Esophagus squamous epithelium (tissue), 5 donors: ENCODE measurements around the gene MRPL55. TPM values are rescaled to one million over a fixed set of nuclear protein-coding genes. Genes with fewer than 3 reads are reported as not detected.

Experiments
- DNase-seq: peaks from one replicate; lab custom pipeline; 2025; lab: John Stamatoyannopoulos, UW
- H3K27ac ChIP-seq, 4 donors: fragments of 200-600 bp; sonication (generic); one replicate each; pipeline ENCODE4 v1.5.1; 2016 to 2019; ENCODE audit warnings: mild to moderate bottlenecking in 1 of 4
- H3K27me3 ChIP-seq, 4 donors: fragments of 200-600 bp; sonication (generic); 1 replicate in 3 of 4; 2 replicates in 1 of 4; pipeline versions ENCODE4 v1.5.1 to v1.6.0; 2017 to 2021; ENCODE audit warnings: antibody characterized with exemption in 1 of 4
- H3K36me3 ChIP-seq, 3 donors: fragments of 200-600 bp; sonication (generic); one replicate each; pipeline ENCODE4 v1.5.1; 2016 to 2019
- H3K4me1 ChIP-seq, 3 donors: fragments of 200-600 bp; sonication (generic); one replicate each; pipeline ENCODE4 v1.5.1; 2017 to 2019
- H3K4me3 ChIP-seq, 4 donors: fragments of 200-600 bp; sonication (generic); 1 replicate in 3 of 4; 2 replicates in 1 of 4; pipeline ENCODE4 v1.5.1; 2016 to 2019; ENCODE audit warnings: mild to moderate bottlenecking in 2 of 4, moderate library complexity in 1 of 4
- H3K9me3 ChIP-seq, 3 donors: fragments of 200-600 bp; sonication (generic); one replicate each; pipeline ENCODE4 v1.5.1; 2016 to 2019
- POLR2A ChIP-seq, 4 donors: fragments of 450-650 bp; IDR thresholded peaks; one replicate each; pipeline ENCODE4 v1.6.1; 2017; ENCODE audit warnings: antibody characterized with exemption in 4 of 4, mild to moderate bottlenecking in 4 of 4, moderate library complexity in 3 of 4
- WGBS, 2 donors: methylation state at CpG; one replicate each; pipeline ENCODE4 v1.1.5; 2018; 5-methylcytosine and 5-hydroxymethylcytosine counted together
- intact Hi-C: fragments of 100-400 bp; cut with DNase I; formaldehyde crosslinking; loops from one replicate; pipeline ENCODE4 v1.15.0; 2022
- total RNA-seq, 4 donors: library from RNA; depleted of rRNA; stranded (reverse); fragments of >200 nt; gene quantifications; one replicate each; pipeline ENCODE4 v1.1.0, GENCODE V29; 2016
- TF ChIP-seq, protein P1 (sequence below), 6 experiments: fragments of 450-650 bp in 4 of 6; fragments of 200-600 bp in 2 of 6; sonication (generic) in 2 of 6; IDR thresholded peaks; one replicate each; pipeline ENCODE4 v1.5.1; 2016 to 2019; ENCODE audit warnings: antibody characterized with exemption in 6 of 6, mild to moderate bottlenecking in 4 of 6, moderate library complexity in 4 of 6
- donor health status: DM: yes; HTN: yes; CAD: no.

MRPL55 gene
- total RNA-seq, 4 donors from 2014 or later = 33.8 to 62.2 (median 51.2) TPM

GRCh38 chr1:228136901-228137300 is 27.8 kb upstream of the MRPL55 start:
- no peak overlapping the region for H3K27ac ChIP-seq
- H3K9me3 ChIP-seq = no peaks in the 10 kb centered on the region
- H3K27me3 ChIP-seq = no peaks in the 10 kb centered on the region
- peaks cover 8 to 25% (median 8%) of the 10 kb centered on the region in 3 donors for H3K4me1 ChIP-seq
- TF ChIP-seq, protein P1, sequence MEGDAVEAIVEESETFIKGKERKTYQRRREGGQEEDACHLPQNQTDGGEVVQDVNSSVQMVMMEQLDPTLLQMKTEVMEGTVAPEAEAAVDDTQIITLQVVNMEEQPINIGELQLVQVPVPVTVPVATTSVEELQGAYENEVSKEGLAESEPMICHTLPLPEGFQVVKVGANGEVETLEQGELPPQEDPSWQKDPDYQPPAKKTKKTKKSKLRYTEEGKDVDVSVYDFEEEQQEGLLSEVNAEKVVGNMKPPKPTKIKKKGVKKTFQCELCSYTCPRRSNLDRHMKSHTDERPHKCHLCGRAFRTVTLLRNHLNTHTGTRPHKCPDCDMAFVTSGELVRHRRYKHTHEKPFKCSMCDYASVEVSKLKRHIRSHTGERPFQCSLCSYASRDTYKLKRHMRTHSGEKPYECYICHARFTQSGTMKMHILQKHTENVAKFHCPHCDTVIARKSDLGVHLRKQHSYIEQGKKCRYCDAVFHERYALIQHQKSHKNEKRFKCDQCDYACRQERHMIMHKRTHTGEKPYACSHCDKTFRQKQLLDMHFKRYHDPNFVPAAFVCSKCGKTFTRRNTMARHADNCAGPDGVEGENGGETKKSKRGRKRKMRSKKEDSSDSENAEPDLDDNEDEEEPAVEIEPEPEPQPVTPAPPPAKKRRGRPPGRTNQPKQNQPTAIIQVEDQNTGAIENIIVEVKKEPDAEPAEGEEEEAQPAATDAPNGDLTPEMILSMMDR (IDR thresholded peaks at IDR 0.05) = no peak
- TF ChIP-seq POLR2A (IDR thresholded peaks at IDR 0.05) = no peak
- intact Hi-C loops = no loop called here
- 41 to 58% methylated on average over 1 of the region's 1 CpG for WGBS, 2 donors
- no peak overlapping the region for H3K4me3 ChIP-seq
- H3K36me3 ChIP-seq = no peaks in the 10 kb centered on the region
- DNase-seq = no peak

- TF ChIP-seq POLR2A (IDR thresholded peaks at IDR 0.05) = no peak
- TF ChIP-seq, protein P1 (IDR thresholded peaks at IDR 0.05) = no peak
- Histone ChIP-seq H3K36me3 (no peaks in the 10 kb centered on the region), H3K4me1 (peaks cover 0 to 28% (median 6%) of the 10 kb centered on the region in 3 donors), H3K27me3 (peaks cover 0 to 7% (median 0%) of the 10 kb centered on the region in 4 donors), H3K4me3 (no peak overlapping the region), H3K9me3 (no peaks in the 10 kb centered on the region), H3K27ac (no peak overlapping the region)
- intact Hi-C loops = no loop called here
- DNase-seq = no peak
- WGBS, 2 donors = 88 to 95% methylated on average over 4 to 8 of the region's 12 CpGs
Observed at GRCh38 chr1:228134591-228134990, 25.5 kb upstream of the MRPL55 start.

DNA sequence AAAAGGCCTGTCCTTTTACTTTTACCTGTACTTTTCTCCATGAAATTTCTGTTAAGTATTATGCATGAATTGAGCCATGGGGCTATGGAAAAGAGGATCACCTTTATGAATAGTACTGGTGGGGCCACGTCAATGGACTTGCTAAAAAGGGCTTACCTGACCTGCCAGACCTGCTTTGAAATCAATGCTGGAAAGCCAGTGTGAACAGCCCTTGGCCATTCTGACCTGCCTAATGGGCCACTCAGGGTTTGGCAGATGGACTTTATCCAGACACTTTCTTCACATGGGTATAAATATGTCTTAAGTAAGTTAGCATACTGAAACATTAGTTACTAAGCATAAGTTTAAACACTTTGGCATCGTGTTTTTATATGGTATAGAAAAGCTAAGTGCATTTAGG is 22.7 kb upstream of the MRPL55 start:
- no peak overlapping the region for H3K4me3 ChIP-seq
- no peaks in the 10 kb centered on the region for H3K36me3 ChIP-seq
- H3K27me3 ChIP-seq = peaks cover 0 to 7% (median 0%) of the 10 kb centered on the region in 4 donors
- DNase-seq = no peak
- 66 to 76% methylated on average over 2 of the region's 2 CpGs for WGBS, 2 donors
- H3K27ac ChIP-seq = peak overlapping the region; percentile 44 to 84 (median 71)
- H3K4me1 ChIP-seq = peaks cover 0 to 24% (median 6%) of the 10 kb centered on the region in 3 donors
- no peak for TF ChIP-seq POLR2A (IDR thresholded peaks at IDR 0.05)
- TF ChIP-seq, protein P1 (IDR thresholded peaks at IDR 0.05) = no peak
- intact Hi-C loops = no loop called here
- H3K9me3 ChIP-seq = no peaks in the 10 kb centered on the region

GRCh38 chr1:228125185-228125584 is 16.1 kb upstream of the MRPL55 start:
- Histone ChIP-seq H3K27me3 (peaks cover 0 to 5% (median 0%) of the 10 kb centered on the region in 4 donors), H3K27ac (no peak overlapping the region), H3K4me1 (peaks cover 0 to 23% (median 8%) of the 10 kb centered on the region in 3 donors), H3K4me3 (no peak overlapping the region), H3K36me3 (no peaks in the 10 kb centered on the region), H3K9me3 (no peaks in the 10 kb centered on the region)
- DNase-seq = no peak
- intact Hi-C loops = loop anchor here (10.0 kb wide), 1 partner anchor 270 kb away; no protein-coding TSS in a partner anchor
- TF ChIP-seq, protein P1 (IDR thresholded peaks at IDR 0.05) = no peak
- TF ChIP-seq POLR2A (IDR thresholded peaks at IDR 0.05) = no peak
- 73 to 77% methylated on average over 5 of the region's 5 CpGs for WGBS, 2 donors

DNA sequence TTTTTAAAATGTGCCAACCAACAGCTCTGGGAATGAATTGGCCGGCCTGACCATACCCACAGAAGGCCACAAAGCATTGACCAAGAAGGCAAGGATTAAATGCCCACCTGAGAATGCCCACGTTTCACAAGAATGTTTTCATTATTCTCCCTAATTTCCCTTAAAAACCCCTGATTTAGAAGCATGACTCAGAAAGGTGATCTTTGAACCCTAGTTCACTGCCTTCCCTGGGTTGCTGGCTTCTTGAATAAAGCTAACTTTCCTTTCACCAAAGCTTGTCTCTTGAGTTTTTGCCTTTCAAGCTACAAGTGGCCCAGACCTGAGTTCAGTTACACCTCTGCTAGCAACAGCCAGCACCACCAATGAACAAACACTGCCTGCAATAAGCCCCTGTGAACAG is 14.4 kb upstream of the MRPL55 start:
- WGBS, 2 donors = 78 to 92% methylated on average over 2 of the region's 2 CpGs
- intact Hi-C loops = loop anchor here (10.0 kb wide), 1 partner anchor 271 kb away; no protein-coding TSS in a partner anchor
- H3K36me3 ChIP-seq = no peaks in the 10 kb centered on the region
- no peaks in the 10 kb centered on the region for H3K9me3 ChIP-seq
- no peaks in the 10 kb centered on the region for H3K27me3 ChIP-seq
- DNase-seq = no peak
- H3K4me1 ChIP-seq = peaks cover 0 to 30% (median 8%) of the 10 kb centered on the region in 3 donors
- no peak overlapping the region for H3K27ac ChIP-seq
- TF ChIP-seq POLR2A (IDR thresholded peaks at IDR 0.05) = no peak
- TF ChIP-seq, protein P1 (IDR thresholded peaks at IDR 0.05) = no peak
- no peak overlapping the region for H3K4me3 ChIP-seq
